Prostate gland (tissue), 2 donors: Measurements from ENCODE around the gene RHOT2. TPM values are rescaled to one million over a fixed set of nuclear protein-coding genes. Genes with fewer than 3 reads are reported as not detected.
A peak's percentile ranks its signal among the peaks of the same experiment; 100 is the strongest.

Source experiments
- DNase-seq: peaks from one replicate; pipeline ENCODE4 v3.0.0-alpha.2; 2019; ENCODE audit warnings: low spot score
- H3K27ac ChIP-seq, 2 donors: fragments of 200-600 bp; sonication (generic); 2 replicates each; pipeline ENCODE4 v1.5.1; 2017 to 2019
- H3K27me3 ChIP-seq: fragments of 200-600 bp; sonication (generic); replicated peaks from 2 replicates; pipeline ENCODE4 v1.5.1; 2019; ENCODE audit not compliant: insufficient read depth
- H3K36me3 ChIP-seq, 2 donors: fragments of 200-600 bp; sonication (generic); 1 replicate in 1 of 2; 2 replicates in 1 of 2; pipeline versions ENCODE4 v1.5.1 to v1.8.1; 2017 to 2019
- H3K4me1 ChIP-seq: fragments of 200-600 bp; sonication (generic); replicated peaks from 2 replicates; pipeline ENCODE4 v1.5.1; 2019
- H3K4me3 ChIP-seq, 2 donors: fragments of 200-600 bp; sonication (generic); 2 replicates each; pipeline ENCODE4 v1.5.1; 2017 to 2019
- H3K9me3 ChIP-seq: fragments of 200-600 bp; sonication (generic); 2 replicates; pipeline ENCODE4 v1.5.1; 2017
- CTCF ChIP-seq, 4 experiments: fragments of 200-600 bp in 2 of 4; fragments of 450-650 bp in 2 of 4; sonication (generic) in 2 of 4; IDR thresholded peaks; 1 replicate in 3 of 4; 2 replicates in 1 of 4; pipeline ENCODE4 v1.5.1; 2016 to 2019; ENCODE audit warnings: antibody characterized with exemption in 4 of 4, mild to moderate bottlenecking in 2 of 4, moderate library complexity in 2 of 4
- POLR2A ChIP-seq: fragments of 450-650 bp; IDR thresholded peaks from one replicate; pipeline ENCODE4 v1.6.1; 2016; ENCODE audit warnings: antibody characterized with exemption, mild to moderate bottlenecking
- POLR2AphosphoS5 ChIP-seq: sonication (generic); formaldehyde crosslinking; IDR thresholded peaks from one replicate; pipeline ENCODE4 v1.6.1; 2017; ENCODE audit warnings: antibody characterized with exemption
- WGBS: methylation state at CpG from one replicate; pipeline ENCODE4 v1.1.5; 2018; 5-methylcytosine and 5-hydroxymethylcytosine counted together
- intact Hi-C: fragments of 100-400 bp; cut with DNase I; formaldehyde crosslinking; loops from one replicate; pipeline ENCODE4 v1.14.2; 2022
- total RNA-seq, 2 donors: library from RNA; depleted of rRNA; stranded (reverse); fragments of >200 nt; gene quantifications; one replicate each; pipeline ENCODE4 v1.1.0, GENCODE V29; 2016

The RHOT2 gene
- total RNA-seq, 2 donors from 2014 or later, result 101 to 169 TPM

- WGBS, result 36% methylated on average over 15 of the region's 23 CpGs
- intact Hi-C loops, result no loop called here
- Histone ChIP-seq H3K4me1 (peaks cover 9% of the 10 kb centered on the region), H3K27me3 (no peaks in the 10 kb centered on the region), H3K4me3 (no peak overlapping the region), H3K36me3 (peaks cover 12 to 21% of the 10 kb centered on the region in 2 donors), H3K9me3 (no peaks in the 10 kb centered on the region), H3K27ac (peak overlapping the region in 1 of 2 donors; percentile 33)
- peak; percentile 86 for TF ChIP-seq POLR2AphosphoS5
- peak; percentile 16 for TF ChIP-seq POLR2A
- TF ChIP-seq CTCF (IDR thresholded peaks at IDR 0.05), result no peak
- peak; percentile 89 for DNase-seq
These were observed 9.0 kb downstream of the RHOT2 start for GRCh38 chr16:676913-677312.

GRCh38 chr16:677316-678190 lies 9.6 kb downstream of the RHOT2 start:
- intact Hi-C loops, result no loop called here
- no peaks in the 10 kb centered on the region for H3K27me3 ChIP-seq
- no peak overlapping the region for H3K27ac ChIP-seq
- no peak for DNase-seq
- no peak overlapping the region for H3K4me3 ChIP-seq
- TF ChIP-seq POLR2AphosphoS5, result no peak
- TF ChIP-seq CTCF (IDR thresholded peaks at IDR 0.05), result no peak
- TF ChIP-seq POLR2A, result no peak
- peaks cover 12 to 21% of the 10 kb centered on the region in 2 donors for H3K36me3 ChIP-seq
- peaks cover 11% of the 10 kb centered on the region for H3K4me1 ChIP-seq
- 33% methylated on average over 55 of the region's 57 CpGs for WGBS
- H3K9me3 ChIP-seq, result no peaks in the 10 kb centered on the region

GRCh38 chr16:678209-678857 lies 10.4 kb downstream of the RHOT2 start:
- peaks cover 12% of the 10 kb centered on the region for H3K4me1 ChIP-seq
- no peak overlapping the region for H3K4me3 ChIP-seq
- H3K27ac ChIP-seq, result no peak overlapping the region
- no peak for DNase-seq
- peaks cover 7 to 14% of the 10 kb centered on the region in 2 donors for H3K36me3 ChIP-seq
- no peaks in the 10 kb centered on the region for H3K27me3 ChIP-seq
- WGBS, result 59% methylated on average over 21 of the region's 21 CpGs
- TF ChIP-seq POLR2AphosphoS5 (no peak), CTCF (IDR thresholded peaks at IDR 0.05) (no peak), POLR2A (no peak)
- no peaks in the 10 kb centered on the region for H3K9me3 ChIP-seq
- intact Hi-C loops, result no loop called here

GRCh38 chr16:678858-679813 lies 11.2 kb downstream of the RHOT2 start:
- Histone ChIP-seq H3K9me3 (no peaks in the 10 kb centered on the region), H3K4me3 (peak overlapping the region; percentile 25 to 82), H3K4me1 (peaks cover 17% of the 10 kb centered on the region), H3K27ac (peak overlapping the region; percentile 88 to 93), H3K36me3 (peaks cover 7 to 10% of the 10 kb centered on the region in 2 donors), H3K27me3 (no peaks in the 10 kb centered on the region)
- intact Hi-C loops, result no loop called here
- 33% methylated on average over 31 of the region's 52 CpGs for WGBS
- TF ChIP-seq POLR2AphosphoS5 (no peak), CTCF (IDR thresholded peaks at IDR 0.05) (no peak), POLR2A (peak; percentile 10)
- DNase-seq, result peak; percentile 68
